ENCODE measurements around the gene UCP2.
A peak's percentile ranks its signal among the peaks of the same experiment; 100 is the strongest.

The UCP2 gene

DNA sequence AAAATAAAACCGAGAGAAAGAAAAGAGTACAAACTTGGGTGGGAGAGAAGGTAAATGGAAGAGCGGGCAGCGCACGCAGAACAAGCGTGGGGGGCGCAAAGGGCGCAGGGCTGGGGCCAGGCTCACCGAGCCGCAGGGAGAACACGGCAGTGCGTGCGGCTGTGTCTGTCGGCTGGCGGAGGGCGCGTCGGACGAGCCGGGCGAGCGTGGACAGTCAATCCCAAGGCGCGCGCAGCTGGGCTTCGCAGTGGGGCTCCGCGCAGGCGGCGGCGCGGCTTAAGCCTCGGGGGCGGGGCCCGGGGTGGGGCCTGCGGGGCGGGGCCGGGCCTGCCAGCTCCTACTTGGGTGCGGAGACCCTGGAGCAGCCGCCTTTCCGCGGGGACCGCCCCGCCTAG is at the start of gene UCP2:
TSS of gene UCP2 (minus strand) at position 249 of the 395 bp plus-strand sequence. CDS start 4,465 bp downstream, outside the sequence.
- peak; percentile 59 to 87 (median 70) for DNase-seq (ENCODE audit: low read depth in 4 of 4, low spot score in 1 of 4)

GRCh38 chr11:74030723-74031676 is 48.4 kb upstream of the UCP2 start:
- no peak for DNase-seq (ENCODE audit: low read depth in 4 of 4, low spot score in 1 of 4)

- DNase-seq (ENCODE audit: low read depth in 4 of 4, low spot score in 1 of 4), result no peak
These were observed 43.0 kb upstream of the UCP2 start for GRCh38 chr11:74025467-74026166.

DNA sequence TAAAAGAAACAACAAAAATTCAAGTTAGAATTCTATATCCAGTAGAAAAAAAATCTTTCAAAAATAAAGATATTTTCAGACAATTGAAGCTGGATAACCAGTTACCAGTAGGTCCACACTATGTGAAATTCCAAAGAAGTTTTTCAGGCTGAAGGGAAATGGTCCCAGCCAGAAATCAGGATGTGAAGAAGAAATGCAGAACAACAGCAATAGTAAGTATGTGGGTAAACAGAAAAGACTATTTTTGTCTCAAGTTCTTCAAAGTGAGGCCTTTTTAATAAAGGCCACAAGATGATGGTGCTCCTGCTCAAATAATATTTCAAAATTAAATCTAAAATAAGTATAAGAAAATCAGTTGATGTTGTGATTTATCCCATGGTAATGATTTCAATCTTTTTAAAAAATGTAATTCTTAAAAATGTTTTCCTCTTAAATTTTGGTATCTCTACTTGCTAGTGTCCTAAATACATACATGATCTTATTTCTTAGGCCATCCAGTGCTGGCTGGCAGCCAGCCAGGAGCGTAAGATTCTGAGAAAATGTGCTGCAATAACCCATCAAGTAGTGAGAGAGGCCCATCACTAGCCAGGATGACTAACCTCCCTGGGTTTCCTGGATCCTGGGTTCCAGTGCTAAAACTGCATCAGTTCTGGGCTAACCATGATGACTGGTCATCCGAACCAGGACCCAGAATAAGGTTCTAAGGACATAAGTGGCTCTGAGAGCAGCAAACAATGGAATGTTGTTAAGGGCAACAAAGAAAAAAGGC is 41.8 kb upstream of the UCP2 start:
- DNase-seq (ENCODE audit: low read depth in 4 of 4, low spot score in 1 of 4), result no peak

- no peak for DNase-seq (ENCODE audit: low read depth in 4 of 4, low spot score in 1 of 4)
These were observed 40.6 kb upstream of the UCP2 start for GRCh38 chr11:74023276-74023675.

- no peak for DNase-seq (ENCODE audit: low read depth in 4 of 4, low spot score in 1 of 4)
These were observed 39.9 kb upstream of the UCP2 start for GRCh38 chr11:74022546-74022945.

DNA sequence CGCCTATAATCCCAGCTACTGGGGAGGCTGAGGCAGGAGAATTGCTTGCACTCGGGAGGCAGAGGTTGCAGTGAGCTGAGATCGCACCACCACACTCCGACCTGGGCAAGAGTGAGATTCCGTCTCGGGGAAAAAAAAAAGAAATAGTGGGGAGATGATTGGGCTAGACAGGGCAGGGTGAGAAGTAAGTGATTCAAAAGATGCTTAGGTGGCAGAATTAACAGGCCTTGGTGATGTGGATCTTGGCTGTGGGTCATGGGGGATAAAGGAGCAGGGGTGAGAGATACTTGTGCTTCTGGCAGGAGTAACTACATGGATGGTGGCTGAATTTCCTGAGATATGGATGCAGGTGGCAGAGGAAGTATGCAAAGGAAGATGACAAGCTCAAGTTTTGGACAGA is 39.4 kb upstream of the UCP2 start:
- DNase-seq (ENCODE audit: low read depth in 4 of 4, low spot score in 1 of 4), result no peak

DNA sequence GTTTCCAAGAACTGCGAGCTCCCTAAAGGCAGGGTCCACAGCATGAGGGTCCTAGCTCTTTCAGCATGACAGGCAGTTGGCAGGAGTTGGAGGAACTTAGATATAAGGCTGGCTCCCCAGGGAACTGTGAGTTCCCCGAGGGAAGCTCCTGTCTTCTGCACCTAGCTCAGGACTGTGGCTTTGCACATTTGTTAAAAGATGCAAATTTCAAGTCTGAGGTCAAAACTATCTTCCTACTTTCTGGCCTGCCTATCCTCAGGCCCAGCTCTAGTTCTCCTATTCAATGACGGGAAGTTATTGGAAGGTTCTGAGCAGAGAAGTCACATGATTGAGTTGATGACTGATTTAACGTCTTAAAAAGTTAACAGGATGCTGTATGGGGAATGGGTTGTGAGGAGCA is 37.9 kb upstream of the UCP2 start:
- no peak for DNase-seq (ENCODE audit: low read depth in 4 of 4, low spot score in 1 of 4)

DNA sequence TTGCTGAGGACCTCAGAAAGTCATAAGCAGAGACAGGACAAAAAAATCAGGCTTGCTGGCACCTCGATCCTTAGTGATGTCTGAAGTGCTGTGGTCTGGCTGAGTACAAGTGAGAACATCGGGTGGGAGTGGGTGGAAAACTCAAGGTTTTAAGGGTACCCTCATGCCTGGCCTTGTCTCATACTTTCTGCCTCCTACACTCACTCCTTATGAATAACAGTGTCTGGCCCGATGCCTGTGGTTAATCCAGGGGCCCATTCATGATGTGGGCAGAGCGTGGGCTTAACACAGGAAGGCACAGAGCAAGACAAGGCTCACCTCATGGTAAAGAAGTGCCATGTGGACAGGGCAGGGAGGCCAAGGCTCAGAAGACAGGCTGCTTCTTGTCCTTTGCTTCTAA is 37.2 kb upstream of the UCP2 start:
- DNase-seq (ENCODE audit: low read depth in 4 of 4, low spot score in 1 of 4), result peak in 2 of 4 experiments; percentile 39 to 61

GRCh38 chr11:74019104-74019738 is 36.6 kb upstream of the UCP2 start:
- DNase-seq (ENCODE audit: low read depth in 4 of 4, low spot score in 1 of 4), result no peak

DNA sequence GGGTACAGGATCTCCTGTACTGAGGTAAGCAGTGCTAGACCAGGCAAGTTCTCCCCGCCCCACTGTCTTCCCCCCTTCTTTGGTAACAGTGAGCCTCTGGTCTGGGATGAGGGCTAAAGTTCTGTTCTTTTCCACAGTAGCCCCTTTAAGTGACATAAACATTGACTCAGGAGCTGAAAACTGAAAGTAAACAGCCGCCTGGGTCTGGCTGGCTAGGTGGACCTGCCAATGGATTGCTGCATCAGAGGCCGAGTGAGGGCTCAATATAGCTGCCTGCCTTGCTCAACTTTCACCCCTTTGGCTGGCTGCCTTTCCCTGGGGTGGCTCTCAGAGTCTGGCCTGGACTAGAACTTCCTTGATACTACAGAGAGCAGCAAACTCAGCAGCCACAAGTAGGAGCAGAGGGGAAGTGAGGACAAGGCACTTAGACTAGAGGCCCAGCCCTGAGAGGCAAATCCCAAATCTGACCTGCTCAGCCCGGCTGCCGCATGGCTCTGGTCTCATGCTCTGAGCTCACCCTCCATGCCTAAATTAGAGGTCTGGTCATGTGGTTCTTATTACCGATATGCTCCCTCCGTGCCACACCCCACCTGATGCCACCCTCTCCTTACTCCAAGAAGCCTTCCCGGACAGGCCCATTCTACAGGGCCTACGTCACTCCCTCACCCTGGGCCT is 35.8 kb upstream of the UCP2 start:
- no peak for DNase-seq (ENCODE audit: low read depth in 4 of 4, low spot score in 1 of 4)

DNA sequence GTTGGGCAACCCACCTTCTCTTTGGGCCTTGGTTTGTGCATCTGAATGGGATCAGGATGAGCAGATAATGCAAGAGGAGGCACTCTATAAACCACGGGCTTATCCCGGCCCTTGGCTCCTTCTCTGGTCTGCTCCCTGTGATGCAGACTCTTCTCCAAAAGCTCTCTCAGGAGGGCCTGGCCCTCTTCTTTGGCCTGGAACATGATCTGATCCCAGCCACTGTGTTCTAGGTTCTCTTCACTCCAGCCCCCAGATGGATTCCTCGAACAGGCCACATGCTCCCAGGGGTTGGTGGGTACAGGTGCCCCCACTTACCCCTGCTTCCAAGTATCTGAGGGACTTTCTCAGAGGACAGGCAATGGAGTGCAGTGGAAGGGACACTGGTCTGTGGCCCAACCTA is 35.0 kb upstream of the UCP2 start:
- DNase-seq (ENCODE audit: low read depth in 4 of 4, low spot score in 1 of 4), result no peak

- no peak for DNase-seq (ENCODE audit: low read depth in 4 of 4, low spot score in 1 of 4)
These were observed 33.5 kb upstream of the UCP2 start for GRCh38 chr11:74015919-74016684.

DNA sequence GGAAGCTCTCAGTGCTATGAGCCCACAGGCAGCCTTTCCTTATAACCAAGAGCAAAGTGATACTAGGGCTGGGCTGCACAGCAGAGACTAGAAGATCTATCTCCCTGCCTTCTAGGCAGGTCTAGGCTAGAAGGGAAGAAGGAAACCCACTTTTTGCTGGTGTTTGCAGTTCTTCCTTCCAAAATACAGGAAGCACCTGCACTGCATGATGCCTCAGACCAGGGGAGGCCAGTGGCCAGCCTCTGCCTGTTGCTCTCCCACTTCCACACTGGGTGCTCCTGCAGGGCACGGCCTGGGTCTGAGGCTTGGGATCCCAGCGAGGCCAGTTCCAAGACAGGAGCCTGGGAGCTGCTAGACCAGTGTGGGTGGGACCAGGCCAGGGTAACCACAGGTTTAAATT is 32.2 kb upstream of the UCP2 start:
- no peak for DNase-seq (ENCODE audit: low read depth in 4 of 4, low spot score in 1 of 4)

DNA sequence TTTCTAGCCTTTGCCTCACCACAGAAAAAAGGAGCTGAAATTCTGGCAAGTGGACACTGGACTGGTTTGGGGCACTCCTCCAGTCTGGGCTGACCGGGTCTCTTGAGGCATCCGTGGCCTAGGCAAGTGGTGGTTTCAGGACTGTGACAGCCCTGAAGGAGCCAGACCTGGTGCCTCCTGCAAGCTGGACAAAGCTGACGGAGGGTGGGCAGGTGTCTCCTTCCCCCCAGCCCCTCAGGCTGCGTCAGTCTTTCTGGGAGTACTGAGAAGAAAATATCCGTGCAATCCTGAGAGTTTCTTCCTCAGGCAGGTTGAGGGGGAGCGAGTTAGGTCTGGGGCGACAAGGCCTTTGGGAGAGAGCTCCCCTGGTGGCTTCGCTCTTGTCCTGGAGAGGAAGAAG is 30.5 kb upstream of the UCP2 start:
- DNase-seq (ENCODE audit: low read depth in 4 of 4, low spot score in 1 of 4), result no peak

DNA sequence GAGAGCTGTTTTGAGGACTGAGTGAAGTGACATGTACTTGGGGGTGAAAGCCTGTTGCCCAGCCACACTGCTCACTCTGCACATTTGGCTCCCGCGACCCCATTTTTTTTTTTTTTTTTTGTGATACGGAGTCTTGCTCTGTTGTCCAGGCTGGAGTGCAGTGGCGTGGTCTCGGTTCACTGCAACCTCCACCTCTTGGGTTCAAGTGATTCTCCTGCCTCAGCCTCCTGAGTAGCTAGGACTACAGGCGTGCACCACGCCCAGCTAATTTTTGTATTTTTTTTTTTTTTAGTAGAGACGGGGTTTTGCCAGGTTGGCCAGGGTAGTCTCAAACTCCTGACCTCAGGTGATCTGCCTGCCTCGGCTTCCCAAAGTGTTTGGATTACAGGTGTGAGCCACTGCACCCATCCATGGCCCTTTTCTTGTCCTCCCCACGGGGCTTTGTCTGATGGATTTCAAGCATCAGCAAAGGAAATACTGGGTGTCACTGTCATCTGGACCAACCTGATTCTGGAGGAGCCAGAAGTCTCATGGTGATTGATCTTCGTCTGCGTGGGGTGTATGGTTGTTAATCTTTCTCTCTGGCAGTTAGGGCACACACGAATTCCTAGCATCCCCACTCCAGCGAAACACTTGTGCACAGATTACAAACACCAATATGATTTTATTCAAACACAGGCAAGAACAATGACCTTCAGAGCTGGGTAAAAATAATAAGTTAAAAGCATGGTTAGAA is 29.6 kb upstream of the UCP2 start:
- DNase-seq (ENCODE audit: low read depth in 4 of 4, low spot score in 1 of 4), result no peak

- peak in 2 of 4 experiments; percentile 17 to 30 for DNase-seq (ENCODE audit: low read depth in 4 of 4, low spot score in 1 of 4)
These were observed 28.9 kb upstream of the UCP2 start for GRCh38 chr11:74011360-74012073.
